Stimulated activated naive CD8-positive, alpha-beta T cell treated with anti-CD3 and anti-CD28 coated beads, Interleukin-15, Interleukin-2, amounts not matched to agents 100 U/mL and 50 U/mL, for 24 hours (primary cell): ENCODE results near the gene TEN1.

Experiments used
- ATAC-seq: fragments of 150-1000 bp; cut with Tn5 transposase; one replicate; pipeline ENCODE4 v1.10.0; 2021
- DNase-seq: peaks from one replicate; pipeline ENCODE4 v3.0.0; 2021

Gene TEN1

GRCh38 chr17:76007131-76007849, 28.2 kb downstream of the TEN1 start:
- ATAC-seq, result no peak

GRCh38 chr17:76007850-76008165, 28.8 kb downstream of the TEN1 start:
- DNase-seq, result no peak
- ATAC-seq, result no peak

More at GRCh38 chr17:76007131-76007849, 28.2 kb downstream of the TEN1 start:
- no peak for DNase-seq

GRCh38 chr17:76008208-76008607, 29.2 kb downstream of the TEN1 start:
- DNase-seq (no peak), ATAC-seq (no peak)

GRCh38 chr17:76008630-76009425, 29.8 kb downstream of the TEN1 start:
- DNase-seq (no peak), ATAC-seq (no peak)

GRCh38 chr17:76009447-76009846, 30.4 kb downstream of the TEN1 start:
- ATAC-seq, result no peak
- DNase-seq, result no peak

GRCh38 chr17:76009969-76010661, 31.1 kb downstream of the TEN1 start:
- ATAC-seq, result no peak
- DNase-seq, result no peak

- DNase-seq, result no peak
- ATAC-seq, result no peak
Observed at GRCh38 chr17:76011951-76012350, 32.9 kb downstream of the TEN1 start.

GRCh38 chr17:76013377-76013932, 34.4 kb downstream of the TEN1 start:
- ATAC-seq (no peak), DNase-seq (no peak)

GRCh38 chr17:76014100-76014924, 35.3 kb downstream of the TEN1 start:
- ATAC-seq, result peak; percentile 91
- peak; percentile 84 for DNase-seq

- ATAC-seq (no peak), DNase-seq (no peak)
Observed at GRCh38 chr17:76014925-76015261, 35.9 kb downstream of the TEN1 start.

- ATAC-seq, result no peak
- DNase-seq, result no peak
Observed at GRCh38 chr17:76017481-76018339, 38.7 kb downstream of the TEN1 start.

- ATAC-seq, result no peak
- no peak for DNase-seq
Observed at GRCh38 chr17:76018340-76018680, 39.3 kb downstream of the TEN1 start.

- no peak for ATAC-seq
Observed at GRCh38 chr17:76018801-76019200, 39.8 kb downstream of the TEN1 start.

GRCh38 chr17:76019833-76020467, 40.9 kb downstream of the TEN1 start:
- no peak for ATAC-seq
- DNase-seq, result no peak

More at GRCh38 chr17:76018801-76019200, 39.8 kb downstream of the TEN1 start:
- DNase-seq, result no peak

GRCh38 chr17:76022285-76022684, 43.2 kb downstream of the TEN1 start:
- no peak for DNase-seq
- ATAC-seq, result no peak

GRCh38 chr17:76022973-76023899, 44.2 kb downstream of the TEN1 start:
- no peak for ATAC-seq
- no peak for DNase-seq

- DNase-seq, result no peak
Observed at GRCh38 chr17:76023900-76024237, 44.8 kb downstream of the TEN1 start.

GRCh38 chr17:76024353-76024752, 45.3 kb downstream of the TEN1 start:
- ATAC-seq, result no peak

More at GRCh38 chr17:76023900-76024237, 44.8 kb downstream of the TEN1 start:
- no peak for ATAC-seq

GRCh38 chr17:76025294-76025693, 46.3 kb downstream of the TEN1 start:
- DNase-seq (no peak), ATAC-seq (no peak)

More at GRCh38 chr17:76024353-76024752, 45.3 kb downstream of the TEN1 start:
- no peak for DNase-seq
